HG03558 (cell line): ENCODE data around the gene MMP28.

ENCODE experiments used
- ATAC-seq: cut with Tn5 transposase; IDR thresholded peaks from one replicate; pipeline ENCODE4 v1.9.1; 2021; ENCODE audit warnings: moderate number of reproducible peaks; ENCODE audit not compliant: unreplicated experiment; ENCODE audit errors: extremely low read depth

Gene MMP28

DNA sequence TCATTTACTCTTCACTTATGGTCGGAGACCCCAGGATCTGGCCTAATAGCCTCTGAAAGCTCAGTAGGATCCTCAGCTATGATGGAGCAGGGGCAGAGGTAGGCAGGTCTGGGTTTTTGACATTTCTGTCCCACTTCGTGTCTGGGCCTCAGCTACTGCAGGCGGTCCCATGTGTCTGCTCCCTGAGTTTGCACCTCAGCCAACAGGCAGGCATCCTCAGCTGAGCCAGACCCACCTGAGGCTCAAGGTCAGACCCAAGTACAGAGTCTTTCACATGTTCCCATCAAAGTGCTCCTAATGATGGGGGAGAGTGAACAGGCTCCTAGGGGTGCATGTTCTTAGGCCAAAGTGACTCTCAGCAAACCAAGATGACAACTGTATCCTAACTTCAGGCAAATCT lies 66.9 kb downstream of the MMP28 start:
- ATAC-seq, result no peak

DNA sequence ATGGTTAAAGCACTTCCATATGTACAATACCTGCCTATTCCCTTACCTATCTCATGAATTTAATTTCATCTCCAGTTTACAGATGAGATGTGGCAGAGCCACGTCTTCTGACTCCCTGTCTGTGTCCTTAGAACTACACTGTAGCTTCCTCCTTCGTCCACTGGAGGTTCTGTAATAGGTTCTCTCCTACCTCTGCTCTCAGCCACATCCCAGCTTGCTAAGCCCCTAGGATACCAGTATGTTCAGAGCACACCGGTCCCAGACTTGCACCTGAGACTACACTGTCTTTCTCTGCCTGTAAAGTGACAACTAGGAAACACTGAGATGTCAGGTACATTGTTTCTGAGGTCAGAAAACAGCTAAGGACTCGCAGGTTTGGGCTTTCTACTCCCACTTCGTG lies 67.8 kb downstream of the MMP28 start:
- no peak for ATAC-seq

DNA sequence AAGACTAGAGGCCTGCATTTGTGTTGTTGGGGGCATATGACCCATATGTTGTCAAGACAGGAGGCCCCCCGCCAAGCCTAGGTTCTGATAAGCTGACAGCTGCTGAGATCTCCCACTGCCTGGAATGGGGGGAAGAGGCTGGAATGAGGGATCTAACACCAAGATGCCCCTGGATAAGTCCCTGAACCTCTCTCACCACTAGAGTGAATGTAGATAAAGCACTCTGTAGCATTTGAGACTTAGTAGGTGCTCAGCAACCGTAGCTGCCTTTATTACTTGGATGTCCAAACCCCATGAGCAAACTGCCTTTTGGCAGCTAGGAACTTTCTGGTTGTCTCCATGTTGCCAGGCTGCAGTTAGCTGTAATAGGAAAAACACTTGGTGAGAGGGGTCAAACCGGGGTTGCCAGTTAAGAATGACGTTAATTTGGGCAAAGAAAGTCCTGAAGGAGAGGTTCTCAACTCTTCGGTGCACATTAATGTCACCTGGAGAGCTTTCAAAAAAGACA lies 68.4 kb downstream of the MMP28 start:
- ATAC-seq, result no peak

DNA sequence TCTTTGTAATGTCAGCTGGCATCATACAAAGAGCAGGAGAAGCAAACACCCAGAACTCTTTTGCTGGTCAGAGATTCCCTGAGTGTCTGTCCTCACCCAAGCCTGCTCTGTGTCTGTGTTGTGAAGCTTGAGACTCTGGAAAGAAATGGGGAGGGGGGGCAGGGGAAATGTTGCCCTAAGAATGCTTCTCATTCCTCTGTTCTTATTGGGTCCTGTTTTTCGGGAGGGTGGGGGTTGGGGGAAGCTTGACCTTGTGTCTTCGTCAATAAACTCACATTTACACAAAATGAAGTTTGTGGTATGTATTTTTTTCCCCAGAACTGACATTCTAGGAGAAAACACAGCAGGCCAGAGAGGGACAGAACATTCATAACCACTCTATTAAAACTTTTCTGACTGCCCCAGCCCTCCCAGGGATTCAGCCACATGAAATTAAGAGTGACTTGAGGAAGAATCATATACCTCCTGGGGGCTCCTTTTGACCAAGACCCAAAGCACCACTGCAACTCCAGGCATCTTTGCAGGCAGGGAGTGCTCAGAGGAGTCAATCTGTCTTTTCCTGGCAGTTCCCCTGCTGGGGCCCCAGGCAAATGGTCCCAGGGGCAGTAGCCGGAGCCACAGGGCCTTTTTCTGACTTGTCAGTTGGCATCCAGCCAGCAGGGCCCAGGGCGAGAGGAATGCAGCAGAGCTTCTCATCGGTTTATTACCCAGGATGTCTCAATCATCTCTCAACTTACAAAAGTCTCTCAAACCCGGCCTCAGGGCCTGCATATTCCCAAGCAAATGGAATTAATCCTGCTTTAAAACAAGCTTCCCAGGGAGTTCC lies 69.1 kb downstream of the MMP28 start:
- ATAC-seq, result no peak

DNA sequence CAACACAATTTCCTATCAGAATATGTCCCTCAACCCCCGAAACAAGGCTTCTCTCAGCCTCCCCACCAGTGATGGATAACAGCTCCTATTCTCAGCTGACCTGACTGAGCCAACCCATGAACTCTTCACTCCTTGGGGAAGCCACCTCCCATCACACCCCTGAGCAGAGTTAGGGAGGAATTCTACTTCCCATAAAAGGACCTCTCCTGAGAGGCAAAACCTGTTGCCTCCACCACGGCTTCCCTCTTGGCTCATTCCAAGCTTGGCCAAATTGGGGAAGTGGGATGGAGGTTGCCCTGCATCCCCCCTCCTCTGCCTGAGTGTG lies 69.7 kb downstream of the MMP28 start:
- no peak for ATAC-seq

DNA sequence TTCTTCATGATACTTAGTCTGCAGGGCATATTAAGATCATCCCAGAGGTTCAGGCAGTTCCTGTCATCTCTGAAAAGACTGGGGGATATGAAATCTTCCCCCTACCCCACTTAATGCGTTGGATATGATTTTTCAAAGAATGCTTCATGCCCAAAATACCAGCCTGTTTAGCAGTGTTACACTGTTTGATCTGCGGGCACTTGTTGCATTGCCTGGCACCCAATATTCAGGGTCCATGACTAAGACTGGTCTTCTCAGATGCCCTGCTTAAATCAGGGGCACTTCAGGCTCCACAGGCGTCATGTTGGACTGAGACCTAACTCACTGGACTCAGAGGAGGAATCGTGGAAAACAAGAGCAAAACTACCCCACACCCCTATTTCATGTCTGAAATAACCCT lies 70.4 kb downstream of the MMP28 start:
- ATAC-seq, result no peak

DNA sequence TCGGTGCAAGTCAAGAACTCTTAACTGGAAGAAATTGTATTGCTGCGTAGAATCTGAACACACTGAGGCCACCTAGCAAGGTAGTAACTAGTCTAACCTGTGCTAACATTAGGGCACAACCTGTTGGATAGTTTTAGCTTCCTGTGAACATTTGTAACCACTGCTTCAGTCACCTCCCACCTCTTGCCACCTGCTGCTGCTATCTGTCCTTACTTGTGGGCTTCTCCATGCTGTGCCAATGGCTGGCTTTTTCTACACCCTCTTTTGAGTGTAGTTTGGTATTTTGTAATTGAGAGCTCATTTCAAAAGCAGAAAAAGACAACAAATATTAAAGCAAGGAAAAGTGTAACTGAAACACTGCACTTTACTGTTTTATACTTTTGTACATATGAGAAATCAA lies 71.7 kb downstream of the MMP28 start:
- no peak for ATAC-seq

DNA sequence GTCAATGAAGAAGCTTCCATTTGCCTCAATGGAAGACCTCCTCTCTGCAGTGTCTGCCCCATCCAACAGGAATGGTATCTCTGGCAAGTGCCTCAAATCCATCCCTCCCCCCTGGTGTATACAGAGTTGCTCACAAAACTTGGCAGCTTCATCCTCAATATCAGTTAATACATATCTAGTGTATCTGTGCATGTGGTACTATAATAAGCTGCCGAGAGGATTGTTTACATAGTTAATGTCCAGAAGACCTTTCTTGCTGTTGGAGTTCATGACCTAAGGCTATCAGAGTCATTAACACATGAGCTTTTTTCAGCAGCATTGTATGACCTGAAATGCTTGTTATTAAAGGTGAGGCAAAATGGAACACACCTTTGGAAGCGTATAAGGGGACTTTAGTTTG lies 78.0 kb downstream of the MMP28 start:
- no peak for ATAC-seq

DNA sequence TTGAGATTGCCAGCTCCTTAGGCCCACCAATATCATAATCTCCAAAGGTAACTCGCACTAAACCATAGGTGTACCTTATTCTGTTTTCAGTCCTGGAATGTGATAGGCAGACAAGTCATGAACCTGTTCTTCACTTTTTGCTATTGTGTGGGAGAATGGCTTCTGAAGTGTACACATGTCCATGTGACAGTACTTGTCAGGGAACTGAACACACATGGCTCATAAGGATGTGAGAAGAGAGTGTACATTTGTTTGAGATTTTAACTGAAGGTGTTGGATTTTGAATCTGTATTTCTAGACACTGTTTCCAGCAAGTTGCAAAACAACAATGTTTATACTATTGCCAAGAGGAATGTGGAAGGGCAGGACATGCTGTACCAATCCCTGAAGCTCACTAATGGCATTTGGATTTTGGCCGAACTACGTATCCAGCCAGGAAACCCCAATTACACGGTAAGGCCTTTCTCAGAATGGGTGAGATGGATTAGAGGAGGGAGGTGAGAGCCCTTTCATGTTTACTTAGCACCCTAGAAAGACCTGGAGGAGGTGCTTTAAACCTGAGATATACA lies 78.5 kb downstream of the MMP28 start:
- no peak for ATAC-seq

DNA sequence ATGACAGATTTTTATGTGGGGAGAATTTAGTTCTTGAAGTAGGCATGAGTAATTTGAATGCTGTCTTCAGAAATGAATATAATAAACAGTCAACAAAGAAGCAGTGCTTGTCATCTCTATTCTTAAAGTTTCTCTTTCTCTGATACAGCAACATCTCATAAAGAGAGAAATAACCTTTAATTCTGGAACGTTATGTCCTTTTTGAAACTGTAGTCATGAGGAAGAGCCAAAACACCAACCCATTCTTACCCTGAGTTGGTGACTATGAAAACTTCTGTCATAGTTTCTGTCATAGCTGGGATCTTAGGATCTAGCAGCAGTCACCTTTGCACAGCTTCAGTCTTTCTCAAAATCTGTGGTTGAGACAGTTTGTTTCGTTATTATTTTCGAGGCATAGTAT lies 79.3 kb downstream of the MMP28 start:
- no peak for ATAC-seq
